COLO668 (cell line): ENCODE measurements around the gene BRMS1.

Source experiments
- DNase-seq: peaks from one replicate; lab custom pipeline; 2025; ENCODE audit not compliant: unreplicated experiment; lab: John Stamatoyannopoulos, UW

BRMS1 gene

GRCh38 chr11:66287889-66288670, 56.8 kb downstream of the BRMS1 start:
- no peak for DNase-seq
